WTC11 (cell line): Measurements from ENCODE around the gene CHTOP. TPM values are rescaled to one million over a fixed set of nuclear protein-coding genes. Genes with fewer than 3 reads are reported as not detected.

ENCODE experiments used
- ATAC-seq: fragments of 200-7000 bp; cut with Tn5 transposase; 2 replicates; pipeline ENCODE4 v1.10.0; 2021; ENCODE audit warnings: mild to moderate bottlenecking, moderate library complexity
- CTCF ChIA-PET: fragments of 300-600 bp; sonication (Branson Sonifier 250); formaldehyde crosslinking; loops from one replicate; lab custom pipeline; 2021; ENCODE audit warnings: antibody characterized with exemption; lab: Charles Lee
- POLR2A ChIA-PET: fragments of 350-600 bp; sonication (Branson Sonifier 250); formaldehyde crosslinking; loops from one replicate; lab custom pipeline; 2021; ENCODE audit warnings: antibody characterized with exemption; lab: Charles Lee
- DNase-seq: peaks from one replicate; pipeline ENCODE4 v3.0.0; 2021; ENCODE audit warnings: low spot score
- H3K27ac Mint-ChIP-seq: 2 replicates; pipeline ENCODE4 v1.8.0; 2021; ENCODE audit warnings: mixed read lengths
- H3K27me3 Mint-ChIP-seq: 2 replicates; pipeline ENCODE4 v1.8.0; 2021; ENCODE audit warnings: low read depth, mild to moderate bottlenecking, moderate library complexity, mixed read lengths
- H3K36me3 Mint-ChIP-seq: 2 replicates; pipeline ENCODE4 v1.8.0; 2021; ENCODE audit warnings: mixed read lengths
- H3K4me1 Mint-ChIP-seq: 2 replicates; pipeline ENCODE4 v1.8.0; 2022; ENCODE audit warnings: mixed read lengths
- H3K4me3 Mint-ChIP-seq: 2 replicates; pipeline ENCODE4 v1.8.0; 2021; ENCODE audit warnings: mild to moderate bottlenecking, moderate library complexity, mixed read lengths
- H3K9me3 Mint-ChIP-seq: 2 replicates; pipeline ENCODE4 v1.8.0; 2021; ENCODE audit warnings: mixed read lengths
- ELF4 ChIP-seq: sonication (generic); formaldehyde crosslinking; IDR thresholded peaks from 2 replicates; pipeline ENCODE4 v1.8.1; 2022; ENCODE audit warnings: low read depth, mild to moderate bottlenecking, moderate library complexity, missing genetic modification reagents
- FOXJ3 ChIP-seq: sonication (generic); formaldehyde crosslinking; IDR thresholded peaks from 2 replicates; pipeline ENCODE4 v1.9.0; 2021; ENCODE audit warnings: missing genetic modification reagents, mild to moderate bottlenecking, borderline replicate concordance
- FOXK1 ChIP-seq: sonication (generic); formaldehyde crosslinking; IDR thresholded peaks from 2 replicates; pipeline ENCODE4 v1.8.0; 2022; ENCODE audit warnings: mild to moderate bottlenecking, moderate library complexity, missing genetic modification reagents
- FOXP1 ChIP-seq: sonication (generic); formaldehyde crosslinking; IDR thresholded peaks from 2 replicates; pipeline ENCODE4 v1.8.0; 2022; ENCODE audit warnings: missing genetic modification reagents, mild to moderate bottlenecking, moderate library complexity, borderline replicate concordance
- NFATC4 ChIP-seq: fragments of 250-450 bp; sonication (Bioruptor Pico); IDR thresholded peaks from 2 replicates; pipeline ENCODE4 v1.9.0; 2021; ENCODE audit warnings: mild to moderate bottlenecking
- NFE2L1 ChIP-seq: sonication (generic); formaldehyde crosslinking; IDR thresholded peaks from 2 replicates; pipeline ENCODE4 v1.8.1; 2023; ENCODE audit warnings: missing genetic modification reagents
- NR3C1 ChIP-seq: sonication (generic); formaldehyde crosslinking; conservative IDR thresholded peaks from 2 replicates; pipeline ENCODE4 v1.8.1; 2023; ENCODE audit warnings: low read depth, mild to moderate bottlenecking, missing genetic modification reagents
- RELA ChIP-seq: sonication (generic); formaldehyde crosslinking; IDR thresholded peaks from 2 replicates; pipeline ENCODE4 v1.8.1; 2022; ENCODE audit warnings: missing genetic modification reagents, mild to moderate bottlenecking, borderline replicate concordance
- TEAD4 ChIP-seq: sonication (generic); formaldehyde crosslinking; IDR thresholded peaks from 2 replicates; pipeline ENCODE4 v1.8.0; 2022; ENCODE audit warnings: mild to moderate bottlenecking, missing genetic modification reagents
- ZNF121 ChIP-seq: sonication (generic); formaldehyde crosslinking; IDR thresholded peaks from 2 replicates; pipeline ENCODE4 v1.8.0; 2023; ENCODE audit warnings: missing genetic modification reagents
- total RNA-seq: library from RNA; stranded (reverse); gene quantifications from 3 replicates; pipeline ENCODE4 v1.2.3, GENCODE V29; 2021
- TF ChIP-seq, protein P1 (sequence below): sonication (generic); formaldehyde crosslinking; IDR thresholded peaks from 2 replicates; pipeline ENCODE4 v1.8.1; 2022; ENCODE audit warnings: mild to moderate bottlenecking, missing genetic modification reagents, moderate library complexity, borderline replicate concordance
- TF ChIP-seq, protein P2 (sequence below): sonication (generic); formaldehyde crosslinking; IDR thresholded peaks from 2 replicates; pipeline ENCODE4 v1.8.0; 2022; ENCODE audit warnings: mild to moderate bottlenecking, missing genetic modification reagents
- TF ChIP-seq, protein P3 (sequence below): fragments of 200-600 bp; IDR thresholded peaks from 2 replicates; pipeline ENCODE4 v1.8.0; 2022; ENCODE audit warnings: antibody characterized with exemption
- TF ChIP-seq, protein P4 (sequence below): sonication (generic); formaldehyde crosslinking; IDR thresholded peaks from 2 replicates; pipeline ENCODE4 v1.8.1; 2023; ENCODE audit warnings: mild to moderate bottlenecking, missing genetic modification reagents

The CHTOP gene
- total RNA-seq, 1 experiment from 2014 or later = 101 TPM

DNA sequence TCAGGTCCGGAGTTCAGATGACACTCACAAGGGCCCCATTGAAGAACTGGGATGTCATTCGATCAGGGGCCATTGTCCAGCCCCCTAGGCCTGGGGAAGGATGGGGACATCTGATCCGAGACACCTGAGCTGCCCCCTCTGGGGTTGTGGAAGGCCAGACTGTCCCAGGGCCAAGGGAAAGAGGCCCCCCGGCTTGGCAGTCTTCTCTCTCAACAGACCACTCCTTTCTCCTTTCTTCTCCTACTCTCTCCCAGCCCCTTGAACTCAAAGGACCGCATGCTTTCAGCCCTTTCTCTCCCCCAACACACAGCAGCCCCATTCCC lies 4.6 kb upstream of the CHTOP start:
- POLR2A ChIA-PET = interaction anchor here (1.0 kb wide), 1 partner anchor 17 kb away, joined by 3 read pairs; the partner anchor contains the start of gene S100A16
- no peak for ATAC-seq
- Mint-ChIP-seq H3K36me3 (peaks cover 15% of the 10 kb centered on the region), H3K27me3 (no peaks in the 10 kb centered on the region), H3K4me1 (peaks cover 45% of the 10 kb centered on the region), H3K27ac (peak overlapping the region; percentile 79), H3K4me3 (no peak overlapping the region), H3K9me3 (no peaks in the 10 kb centered on the region; the same call in 1 of the 2 replicates)
- TF ChIP-seq FOXJ3 (CRISPR knock-in tag) (no peak), ZNF121 (CRISPR knock-in tag) (no peak), ELF4 (CRISPR knock-in tag) (no peak), NR3C1 (CRISPR knock-in tag) (no peak)
- TF ChIP-seq, protein P1, sequence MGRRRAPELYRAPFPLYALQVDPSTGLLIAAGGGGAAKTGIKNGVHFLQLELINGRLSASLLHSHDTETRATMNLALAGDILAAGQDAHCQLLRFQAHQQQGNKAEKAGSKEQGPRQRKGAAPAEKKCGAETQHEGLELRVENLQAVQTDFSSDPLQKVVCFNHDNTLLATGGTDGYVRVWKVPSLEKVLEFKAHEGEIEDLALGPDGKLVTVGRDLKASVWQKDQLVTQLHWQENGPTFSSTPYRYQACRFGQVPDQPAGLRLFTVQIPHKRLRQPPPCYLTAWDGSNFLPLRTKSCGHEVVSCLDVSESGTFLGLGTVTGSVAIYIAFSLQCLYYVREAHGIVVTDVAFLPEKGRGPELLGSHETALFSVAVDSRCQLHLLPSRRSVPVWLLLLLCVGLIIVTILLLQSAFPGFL = no peak
- TF ChIP-seq, protein P2, sequence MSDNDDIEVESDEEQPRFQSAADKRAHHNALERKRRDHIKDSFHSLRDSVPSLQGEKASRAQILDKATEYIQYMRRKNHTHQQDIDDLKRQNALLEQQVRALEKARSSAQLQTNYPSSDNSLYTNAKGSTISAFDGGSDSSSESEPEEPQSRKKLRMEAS (CRISPR knock-in tag) = no peak
- CTCF ChIA-PET = interaction anchor here (0.8 to 5.1 kb wide), 7 partner anchors 13 to 276 kb away, joined by 3 to 230 read pairs (median 29); partner anchors contain the start of genes S100A14, S100A16 and S100A6
- DNase-seq = no peak

DNA sequence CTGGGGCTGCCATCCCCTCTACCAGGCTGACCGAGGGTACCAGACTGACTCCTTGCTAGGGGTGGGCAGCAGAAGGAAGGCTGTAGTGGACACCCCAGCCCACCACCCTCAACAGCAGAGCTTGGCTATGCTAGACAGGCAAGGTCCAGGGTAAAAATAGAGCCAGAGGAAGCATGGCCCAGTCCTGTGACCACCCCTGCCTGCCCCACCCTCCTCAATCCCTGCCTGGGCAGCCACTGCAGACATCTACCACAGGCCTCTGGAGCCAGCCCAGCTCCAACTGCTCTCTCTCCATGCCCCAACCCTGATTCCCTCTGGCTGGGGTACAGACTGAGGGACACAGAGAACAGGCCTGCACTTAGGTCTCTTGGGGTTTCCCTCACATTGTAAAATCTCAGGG lies 3.9 kb upstream of the CHTOP start:
- CTCF ChIA-PET = interaction anchor here (1.4 to 5.1 kb wide), 5 partner anchors 18 to 277 kb away, joined by 3 to 230 read pairs (median 98); partner anchors contain the start of genes S100A14, S100A16 and S100A6
- Mint-ChIP-seq H3K9me3 (no peaks in the 10 kb centered on the region; the same call in 1 of the 2 replicates), H3K27ac (peak overlapping the region; percentile 27; the same call in 1 of the 2 replicates), H3K36me3 (peaks cover 11% of the 10 kb centered on the region; the same call in 1 of the 2 replicates), H3K27me3 (no peaks in the 10 kb centered on the region), H3K4me1 (peaks cover 45% of the 10 kb centered on the region), H3K4me3 (no peak overlapping the region)
- POLR2A ChIA-PET = no interaction called here
- no peak for DNase-seq
- ATAC-seq = no peak
- TF ChIP-seq RELA (CRISPR knock-in tag) = no peak
- TF ChIP-seq NFE2L1 (CRISPR knock-in tag) = no peak
- TF ChIP-seq, protein P3, sequence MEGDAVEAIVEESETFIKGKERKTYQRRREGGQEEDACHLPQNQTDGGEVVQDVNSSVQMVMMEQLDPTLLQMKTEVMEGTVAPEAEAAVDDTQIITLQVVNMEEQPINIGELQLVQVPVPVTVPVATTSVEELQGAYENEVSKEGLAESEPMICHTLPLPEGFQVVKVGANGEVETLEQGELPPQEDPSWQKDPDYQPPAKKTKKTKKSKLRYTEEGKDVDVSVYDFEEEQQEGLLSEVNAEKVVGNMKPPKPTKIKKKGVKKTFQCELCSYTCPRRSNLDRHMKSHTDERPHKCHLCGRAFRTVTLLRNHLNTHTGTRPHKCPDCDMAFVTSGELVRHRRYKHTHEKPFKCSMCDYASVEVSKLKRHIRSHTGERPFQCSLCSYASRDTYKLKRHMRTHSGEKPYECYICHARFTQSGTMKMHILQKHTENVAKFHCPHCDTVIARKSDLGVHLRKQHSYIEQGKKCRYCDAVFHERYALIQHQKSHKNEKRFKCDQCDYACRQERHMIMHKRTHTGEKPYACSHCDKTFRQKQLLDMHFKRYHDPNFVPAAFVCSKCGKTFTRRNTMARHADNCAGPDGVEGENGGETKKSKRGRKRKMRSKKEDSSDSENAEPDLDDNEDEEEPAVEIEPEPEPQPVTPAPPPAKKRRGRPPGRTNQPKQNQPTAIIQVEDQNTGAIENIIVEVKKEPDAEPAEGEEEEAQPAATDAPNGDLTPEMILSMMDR = no peak
- TF ChIP-seq, protein P4, sequence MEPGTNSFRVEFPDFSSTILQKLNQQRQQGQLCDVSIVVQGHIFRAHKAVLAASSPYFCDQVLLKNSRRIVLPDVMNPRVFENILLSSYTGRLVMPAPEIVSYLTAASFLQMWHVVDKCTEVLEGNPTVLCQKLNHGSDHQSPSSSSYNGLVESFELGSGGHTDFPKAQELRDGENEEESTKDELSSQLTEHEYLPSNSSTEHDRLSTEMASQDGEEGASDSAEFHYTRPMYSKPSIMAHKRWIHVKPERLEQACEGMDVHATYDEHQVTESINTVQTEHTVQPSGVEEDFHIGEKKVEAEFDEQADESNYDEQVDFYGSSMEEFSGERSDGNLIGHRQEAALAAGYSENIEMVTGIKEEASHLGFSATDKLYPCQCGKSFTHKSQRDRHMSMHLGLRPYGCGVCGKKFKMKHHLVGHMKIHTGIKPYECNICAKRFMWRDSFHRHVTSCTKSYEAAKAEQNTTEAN (CRISPR knock-in tag) = no peak
- no peak for TF ChIP-seq NFATC4 (CRISPR knock-in tag)
- TF ChIP-seq FOXK1 (CRISPR knock-in tag) = no peak

DNA sequence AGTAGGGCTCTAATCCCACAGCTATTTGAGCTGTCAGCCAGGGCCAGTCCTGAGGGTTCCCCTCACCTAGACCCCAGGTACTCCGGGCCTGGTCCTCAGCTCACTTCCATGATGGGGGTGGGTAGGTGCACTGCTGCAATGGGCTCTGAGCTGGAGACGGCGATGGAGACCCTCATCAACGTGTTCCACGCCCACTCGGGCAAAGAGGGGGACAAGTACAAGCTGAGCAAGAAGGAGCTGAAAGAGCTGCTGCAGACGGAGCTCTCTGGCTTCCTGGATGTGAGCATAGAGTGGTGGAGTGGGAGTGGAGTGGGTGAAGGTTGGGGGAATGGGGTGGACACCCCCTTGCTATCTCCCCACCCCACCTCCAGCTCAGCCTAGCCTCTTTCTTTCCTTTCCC lies 3.5 kb upstream of the CHTOP start:
- H3K4me1 Mint-ChIP-seq = peaks cover 46% of the 10 kb centered on the region
- POLR2A ChIA-PET = no interaction called here
- ATAC-seq = no peak
- no peak overlapping the region for H3K4me3 Mint-ChIP-seq
- CTCF ChIA-PET = interaction anchor here (1.4 to 5.1 kb wide), 5 partner anchors 18 to 277 kb away, joined by 3 to 230 read pairs (median 98); partner anchors contain the start of genes S100A14, S100A16 and S100A6
- TF ChIP-seq TEAD4 (CRISPR knock-in tag) = no peak
- TF ChIP-seq FOXP1 (CRISPR knock-in tag) = no peak
- peaks cover 8% of the 10 kb centered on the region; the same call in 1 of the 2 replicates for H3K36me3 Mint-ChIP-seq
- no peak for DNase-seq
- H3K27ac Mint-ChIP-seq = peak overlapping the region; percentile 27; the same call in 1 of the 2 replicates
- H3K27me3 Mint-ChIP-seq = no peaks in the 10 kb centered on the region
- no peaks in the 10 kb centered on the region; the same call in 1 of the 2 replicates for H3K9me3 Mint-ChIP-seq
